SK-N-DZ (cell line): ENCODE measurements around the gene DPF3.
A peak's percentile ranks its signal among the peaks of the same experiment; 100 is the strongest.

ENCODE experiments used
- DNase-seq: peaks from one replicate; pipeline ENCODE4 v3.0.0-alpha.2; 2015; ENCODE audit warnings: low spot score

Gene DPF3

DNA sequence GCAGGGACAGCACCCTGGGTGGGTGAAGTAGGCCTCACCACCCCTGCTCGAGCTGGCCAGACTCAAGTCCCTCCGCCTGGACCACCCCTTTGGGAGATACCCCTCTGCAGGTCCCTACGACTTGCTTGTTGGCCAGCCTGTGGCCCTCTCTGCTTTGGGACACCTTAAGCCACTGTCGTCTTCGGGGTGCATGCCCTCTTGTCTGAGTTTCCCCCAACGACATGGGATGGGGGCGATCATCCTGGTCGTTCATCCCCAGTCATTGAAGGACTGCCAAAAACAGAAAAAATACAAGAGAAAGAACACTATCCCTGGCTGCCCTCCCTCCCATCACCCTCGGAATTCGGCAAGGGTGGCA lies 151.1 kb downstream of the DPF3 start:
- DNase-seq: no peak

- peak; percentile 27 for DNase-seq
Measured at GRCh38 chr14:72742118-72742837, 151.6 kb downstream of the DPF3 start.

GRCh38 chr14:72741826-72742117 lies 152.1 kb downstream of the DPF3 start:
- DNase-seq: no peak

DNA sequence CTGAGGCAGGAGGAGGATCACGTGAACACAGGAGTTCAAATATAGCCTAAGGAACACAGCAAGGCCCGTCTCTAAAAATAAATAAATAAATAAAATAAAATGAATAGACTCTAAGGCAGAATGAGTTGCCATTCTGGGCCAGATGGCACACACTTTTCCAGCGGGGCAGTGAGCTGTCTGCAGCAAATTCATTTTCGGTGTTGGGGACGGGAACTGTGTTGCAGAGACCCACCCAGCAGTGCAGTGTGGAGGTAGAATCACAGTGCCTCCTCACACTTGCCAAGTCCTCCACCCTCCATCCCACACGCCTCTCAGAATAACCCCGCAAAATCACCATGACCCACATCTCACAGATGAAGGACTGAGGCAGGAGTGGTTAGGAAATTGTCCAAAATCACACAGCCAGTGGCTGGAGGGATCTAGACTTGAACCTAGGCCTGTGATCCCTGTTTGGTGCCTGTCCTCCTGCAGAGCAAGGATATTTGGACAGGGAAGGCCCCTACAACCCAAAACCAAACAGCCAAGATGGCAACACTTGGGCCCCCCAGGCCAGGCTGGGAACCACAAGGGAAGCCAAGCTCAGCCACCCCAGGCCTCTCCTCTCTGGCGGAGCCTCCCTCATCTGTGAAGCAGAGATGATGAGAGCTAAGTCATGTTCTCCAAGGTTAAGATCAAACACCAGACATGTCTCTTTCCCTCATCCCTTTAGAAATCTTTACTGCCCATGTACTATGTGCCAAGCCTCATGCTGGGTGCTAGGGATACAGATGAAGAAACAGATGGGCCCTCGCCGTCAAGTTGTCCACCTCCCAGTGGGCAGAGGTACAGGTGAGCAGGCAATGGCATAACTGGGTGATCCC lies 152.7 kb downstream of the DPF3 start:
- DNase-seq: no peak

DNA sequence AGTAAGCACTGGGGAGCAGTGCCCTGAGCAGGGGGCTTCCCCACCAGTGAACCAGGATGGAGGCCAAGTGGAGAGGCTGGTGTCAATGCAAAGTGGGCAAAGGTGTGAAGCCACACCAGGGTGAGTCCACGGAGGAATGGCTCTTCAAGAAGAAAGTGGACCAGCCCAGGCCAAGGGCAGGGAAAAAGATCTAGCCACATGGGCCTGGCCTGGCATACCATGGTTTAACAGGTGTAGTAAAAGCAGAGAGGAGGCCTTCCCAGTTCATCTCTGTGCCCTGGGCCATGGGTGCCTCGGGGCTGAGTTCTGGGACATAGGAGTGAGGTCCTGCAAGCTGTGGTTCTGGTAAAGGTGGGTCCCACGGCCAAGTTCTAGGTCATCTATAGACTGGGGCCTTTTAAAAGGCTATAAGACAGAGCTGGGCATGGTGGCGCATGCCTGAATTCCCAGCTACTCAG lies 153.4 kb downstream of the DPF3 start:
- no peak for DNase-seq

DNA sequence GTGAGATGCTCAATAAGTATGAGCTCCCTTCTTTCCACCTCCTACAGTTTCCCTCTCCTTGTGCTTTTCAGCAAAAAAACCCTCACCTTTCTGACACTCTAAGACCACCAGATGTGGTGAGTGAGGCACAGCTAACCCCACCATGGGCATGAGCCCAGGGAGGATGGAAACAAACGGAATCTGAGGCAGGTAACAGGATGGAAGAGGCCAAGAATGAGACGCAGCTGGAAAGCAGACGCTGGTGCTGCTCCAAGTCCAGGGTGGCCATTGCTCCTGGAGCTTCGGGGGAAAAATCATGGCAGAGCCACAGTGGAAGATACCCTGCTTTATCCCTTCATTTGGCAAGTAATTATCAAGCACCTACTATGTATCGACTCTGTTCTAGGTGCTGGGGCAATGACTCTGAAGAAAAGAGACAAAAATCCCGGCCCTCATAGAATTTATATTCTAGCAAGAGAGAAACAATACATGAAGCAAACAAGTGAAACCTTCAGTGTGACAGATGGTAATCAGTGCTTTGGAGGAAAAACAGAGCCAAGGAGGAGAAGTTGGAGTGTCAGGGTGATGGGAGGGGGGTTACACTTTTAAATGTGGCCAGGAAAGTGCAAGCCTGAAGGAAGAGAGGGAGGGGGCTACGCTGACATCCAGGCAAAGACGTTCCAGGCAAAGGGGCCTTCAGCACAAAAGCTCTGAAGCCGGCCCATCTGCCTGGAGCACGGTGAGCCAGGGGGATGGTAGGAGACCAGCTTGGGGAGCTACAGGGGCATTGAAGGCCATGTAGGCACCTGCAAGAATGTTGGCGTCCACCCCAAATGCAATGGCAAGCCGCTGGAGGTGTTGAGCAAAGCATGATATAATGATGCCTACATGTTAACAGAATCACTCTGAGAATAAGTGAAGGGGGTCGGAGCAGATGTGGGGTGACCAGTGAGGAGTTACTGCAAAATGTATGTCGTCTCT lies 154.2 kb downstream of the DPF3 start:
- DNase-seq: no peak

DNA sequence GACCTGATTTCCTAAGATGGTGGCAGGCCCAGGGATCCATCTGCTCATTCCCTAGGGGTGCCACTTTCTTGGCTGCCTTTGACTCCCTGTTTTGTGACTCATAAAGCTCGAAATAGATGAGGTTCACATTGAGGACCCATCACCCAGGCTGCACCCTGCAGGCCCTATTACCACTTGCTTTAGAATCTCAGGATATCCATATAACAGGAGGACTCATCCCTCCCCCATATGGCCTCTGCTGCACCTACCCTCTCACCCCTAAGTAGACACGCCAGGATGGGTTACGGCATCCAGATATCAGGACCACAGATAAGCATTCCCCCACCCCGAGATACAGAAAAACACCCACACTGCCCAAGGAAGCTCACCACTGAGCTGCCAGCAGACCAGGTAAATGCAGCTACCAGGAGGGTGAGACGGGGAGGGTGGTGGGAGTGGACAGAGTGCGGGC lies 155.7 kb downstream of the DPF3 start:
- DNase-seq: no peak

GRCh38 chr14:72737560-72737943 lies 156.3 kb downstream of the DPF3 start:
- peak; percentile 49 for DNase-seq

GRCh38 chr14:72736786-72737559 lies 156.9 kb downstream of the DPF3 start:
- peak; percentile 13 for DNase-seq

- DNase-seq: peak; percentile 38
Measured at GRCh38 chr14:72736308-72736707, 157.6 kb downstream of the DPF3 start.

GRCh38 chr14:72732022-72732780 lies 161.7 kb downstream of the DPF3 start:
- DNase-seq: no peak

DNA sequence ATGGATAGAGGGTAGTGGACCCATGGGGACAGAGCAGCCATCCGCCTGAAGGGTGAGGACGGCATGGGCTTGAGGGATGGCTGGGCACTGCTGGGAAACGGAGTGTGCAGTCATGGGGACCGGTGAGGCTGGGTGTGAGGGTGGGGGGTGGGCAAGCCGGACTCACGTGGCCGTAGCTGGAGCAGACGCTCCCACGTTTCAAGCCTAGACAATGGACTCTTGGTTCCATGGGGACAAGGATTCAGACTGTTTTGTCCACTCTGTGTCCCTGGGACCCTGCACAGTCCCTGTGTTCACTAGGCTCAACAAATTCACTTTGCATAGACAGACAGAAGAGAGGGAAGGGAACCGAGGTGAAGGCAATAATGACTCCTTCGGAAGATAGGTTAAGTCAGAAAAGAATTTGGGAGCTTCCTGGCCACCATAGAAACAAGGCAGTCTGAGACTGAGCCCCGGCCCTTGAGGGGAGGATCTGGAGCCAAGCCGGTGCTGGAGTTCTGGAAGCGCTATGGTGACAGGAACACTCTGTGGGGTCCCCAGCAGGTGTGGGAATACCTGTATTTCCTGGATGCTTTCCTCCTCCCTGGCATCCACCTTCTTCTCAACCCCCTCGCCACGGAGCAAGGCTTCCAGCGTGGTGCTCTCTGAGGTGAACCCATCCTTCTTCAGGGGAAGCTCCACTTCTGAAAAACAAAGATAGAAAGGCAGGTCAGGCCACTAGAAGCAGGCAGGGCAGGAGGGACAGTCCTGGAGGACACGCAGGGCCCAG lies 162.5 kb downstream of the DPF3 start:
- no peak for DNase-seq

DNA sequence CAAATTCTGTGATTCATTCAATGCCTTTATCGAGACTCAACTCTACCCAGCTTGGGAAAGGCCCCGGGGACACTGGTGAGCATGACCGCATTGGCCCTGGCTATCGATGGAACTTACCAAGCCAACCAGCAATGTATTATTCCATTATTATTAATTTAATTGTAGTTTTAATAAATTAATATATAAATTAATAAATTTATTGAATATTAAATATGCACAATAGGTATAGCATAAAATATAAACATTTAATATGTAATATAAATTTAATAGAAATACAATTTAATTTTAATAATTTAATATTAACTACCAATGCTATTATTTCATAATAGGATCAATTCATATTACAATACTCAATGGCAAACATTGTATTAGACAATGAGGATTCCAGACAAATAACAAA lies 163.4 kb downstream of the DPF3 start:
- no peak for DNase-seq

DNA sequence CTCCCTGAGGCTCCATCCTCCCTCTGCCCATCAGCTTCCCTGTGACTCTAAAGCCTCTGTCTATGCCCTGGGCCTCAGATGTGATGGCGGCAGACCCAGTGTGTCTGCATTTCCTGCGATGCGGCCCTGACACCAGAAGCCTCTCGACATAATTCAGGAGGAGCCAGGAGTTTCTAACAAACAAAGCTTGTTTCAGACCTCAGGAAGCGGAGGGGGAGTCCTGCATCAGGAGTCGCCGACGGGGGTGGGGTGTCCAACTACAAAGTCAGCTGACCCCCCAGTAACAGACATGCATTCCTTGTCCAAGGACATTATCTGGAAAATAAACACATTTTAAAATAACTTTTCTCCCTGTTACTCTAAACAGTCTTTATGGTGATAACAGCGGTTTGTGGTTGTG lies 167.5 kb downstream of the DPF3 start:
- DNase-seq: no peak

- DNase-seq: no peak
Measured at GRCh38 chr14:72723858-72724530, 169.9 kb downstream of the DPF3 start.

GRCh38 chr14:72722201-72722785 lies 171.6 kb downstream of the DPF3 start:
- DNase-seq: no peak

DNA sequence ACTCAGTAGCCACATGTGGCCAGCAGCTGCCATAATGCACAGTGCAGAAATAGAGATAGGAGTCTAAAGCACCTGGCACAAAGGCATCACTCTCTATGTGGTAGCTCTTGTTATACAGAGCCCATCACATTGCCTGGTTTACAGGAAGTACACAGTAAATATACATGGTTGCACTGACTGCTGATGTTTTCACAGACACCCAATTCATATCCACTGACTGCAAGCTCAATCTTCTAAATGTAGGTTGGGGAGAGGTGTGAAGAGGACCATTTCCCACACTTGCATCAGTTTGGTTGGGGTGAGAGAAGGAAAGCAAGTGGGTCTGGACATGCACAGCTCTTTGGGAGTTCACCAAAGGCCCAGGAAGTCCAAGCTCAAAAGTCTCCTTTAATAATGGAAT lies 172.8 kb downstream of the DPF3 start:
- no peak for DNase-seq

DNA sequence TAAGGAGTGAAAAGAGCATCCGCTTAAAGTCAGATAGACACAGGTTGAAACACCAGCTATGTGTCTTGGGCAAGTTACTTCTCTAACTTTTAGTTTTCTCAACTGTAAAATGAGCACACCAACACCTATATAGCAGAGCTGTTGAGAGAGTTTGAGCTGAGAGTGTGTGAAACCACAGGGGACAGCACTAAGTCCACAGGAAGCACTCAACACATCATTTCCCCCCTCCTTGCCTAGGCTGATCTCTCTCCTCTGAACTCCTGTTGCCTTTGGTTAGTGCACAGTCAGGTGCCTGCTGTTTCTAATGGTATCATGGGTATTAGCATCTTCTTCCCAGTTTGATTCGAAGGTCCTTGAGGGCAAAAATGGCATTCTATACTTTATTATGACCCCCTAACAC lies 176.7 kb downstream of the DPF3 start:
- DNase-seq: no peak

GRCh38 chr14:72716476-72716875 lies 177.4 kb downstream of the DPF3 start:
- DNase-seq: no peak
